Activated CD4-positive, alpha-beta T cell treated with anti-CD3 and anti-CD28 coated beads for 48 hours (primary cell): ENCODE results near the gene C6orf120.

Experiments used
- DNase-seq: peaks from one replicate; pipeline ENCODE4 v3.0.0-alpha.2; 2020

The C6orf120 gene

DNA sequence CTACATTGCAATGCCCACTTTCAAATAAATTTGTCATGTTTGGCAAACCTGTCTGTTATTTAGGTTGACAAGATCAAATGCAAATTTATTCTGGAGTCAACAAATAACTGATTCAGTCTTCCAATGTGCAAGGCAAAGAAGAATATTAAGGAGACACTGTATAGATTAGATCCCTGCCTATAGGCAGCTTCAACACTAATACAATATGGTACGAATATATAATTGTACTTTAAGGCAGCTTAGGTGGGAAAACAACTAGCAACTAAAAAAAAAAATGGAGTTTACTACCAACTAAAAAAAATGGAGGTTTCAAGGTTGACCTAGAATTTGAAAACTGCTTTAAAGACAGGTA, 24.1 kb downstream of the C6orf120 start:
- no peak for DNase-seq

DNA sequence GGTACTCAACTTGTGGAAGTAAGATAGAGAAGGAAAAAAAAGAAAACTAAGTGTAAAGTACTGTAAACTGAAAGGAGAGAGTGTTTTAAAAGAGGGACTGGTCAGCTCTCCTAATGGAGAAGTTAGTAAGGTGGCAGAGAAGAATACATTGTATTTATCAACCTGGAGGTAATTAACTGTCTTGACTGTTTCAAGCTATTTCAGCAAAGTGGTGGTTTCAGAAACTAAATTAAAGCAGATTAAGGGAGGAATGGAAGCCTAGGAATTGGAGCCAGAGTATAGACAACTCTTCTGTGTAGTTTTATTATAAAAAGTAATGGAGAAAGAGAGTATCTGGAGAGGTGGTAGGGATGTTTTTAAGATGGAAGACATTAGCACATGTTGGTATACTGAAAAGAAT, 25.0 kb downstream of the C6orf120 start:
- no peak for DNase-seq

DNA sequence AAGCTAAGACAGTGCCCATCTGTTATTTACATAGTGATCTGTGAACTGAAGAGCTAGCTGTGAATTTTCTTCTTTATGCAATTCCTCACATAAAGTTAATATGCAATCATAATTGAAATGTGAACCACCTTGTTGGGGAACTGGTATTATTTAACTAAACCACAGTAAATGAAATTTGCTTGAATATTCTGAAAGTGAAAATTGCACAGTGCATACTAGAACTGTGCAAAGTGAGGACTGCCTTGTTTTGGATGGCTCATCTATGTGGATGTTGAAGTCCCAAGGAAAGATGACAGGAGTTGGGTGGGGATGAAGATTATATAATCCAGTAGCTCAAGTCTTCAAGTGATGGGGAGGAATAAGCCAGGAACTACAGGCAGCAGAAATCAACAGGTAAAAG, 28.0 kb downstream of the C6orf120 start:
- DNase-seq = no peak

DNA sequence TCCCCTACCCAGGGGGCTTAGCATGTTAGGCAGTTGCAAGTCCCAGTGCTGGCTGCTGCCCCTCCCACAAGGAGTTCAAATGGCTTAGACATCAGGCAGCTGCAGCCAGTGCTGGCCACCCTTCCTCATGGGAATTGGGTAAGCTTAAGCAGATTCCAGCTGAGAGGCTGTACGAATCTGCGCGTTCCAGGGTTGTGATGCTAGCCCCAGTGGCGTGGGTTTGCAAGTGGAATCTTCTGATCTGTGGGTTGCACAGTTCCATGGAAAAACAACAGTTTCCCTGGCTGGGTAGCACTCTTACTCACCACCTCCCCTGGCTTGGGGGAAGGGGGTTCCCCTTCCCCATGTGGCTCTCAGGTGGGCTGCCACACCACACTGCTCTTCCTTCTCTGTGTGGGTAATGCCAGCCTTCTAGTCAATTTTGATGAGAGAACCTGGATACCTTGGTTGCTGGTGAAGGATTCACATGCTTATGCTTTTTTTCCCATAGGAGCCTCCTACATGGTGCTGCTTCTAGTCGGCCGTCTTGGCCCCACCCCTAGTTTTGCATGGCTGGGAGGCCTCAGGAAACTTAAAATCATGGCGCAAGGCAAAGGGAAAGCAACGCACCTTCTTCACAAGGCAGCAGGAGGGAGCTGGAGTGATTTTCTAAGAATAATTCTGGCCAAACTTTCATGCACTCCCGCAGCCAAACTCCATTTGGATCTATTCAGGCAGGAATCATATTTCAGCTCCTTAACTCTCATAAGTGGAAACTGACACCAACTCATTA, 36.5 kb downstream of the C6orf120 start:
- DNase-seq = peak; percentile 16

DNA sequence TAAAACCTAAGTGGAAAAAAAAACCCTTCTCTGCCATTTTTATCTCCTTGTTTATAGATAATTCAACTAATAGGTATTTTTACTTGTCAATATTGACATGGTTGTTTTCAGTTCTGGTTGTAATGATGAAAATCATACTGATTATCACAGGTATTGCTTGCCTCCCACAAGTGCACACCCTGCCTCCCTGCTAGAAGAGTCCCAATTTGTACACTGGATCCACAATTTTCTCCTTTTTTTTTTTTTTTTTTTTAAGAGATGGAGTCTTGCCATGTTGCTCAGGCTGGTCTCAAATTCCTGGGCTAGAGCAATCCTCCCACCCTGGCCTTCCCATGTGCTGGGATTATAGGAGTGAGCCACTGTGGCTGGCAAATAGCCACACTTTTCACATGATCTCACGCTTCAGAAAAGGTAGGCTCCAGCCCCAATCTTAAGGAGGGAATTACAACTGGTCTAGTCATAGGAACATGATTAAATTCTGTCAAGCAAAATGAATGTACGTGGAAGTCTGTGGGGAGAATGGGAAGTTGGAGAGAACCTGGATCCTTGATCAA, 37.1 kb downstream of the C6orf120 start:
- no peak for DNase-seq

DNA sequence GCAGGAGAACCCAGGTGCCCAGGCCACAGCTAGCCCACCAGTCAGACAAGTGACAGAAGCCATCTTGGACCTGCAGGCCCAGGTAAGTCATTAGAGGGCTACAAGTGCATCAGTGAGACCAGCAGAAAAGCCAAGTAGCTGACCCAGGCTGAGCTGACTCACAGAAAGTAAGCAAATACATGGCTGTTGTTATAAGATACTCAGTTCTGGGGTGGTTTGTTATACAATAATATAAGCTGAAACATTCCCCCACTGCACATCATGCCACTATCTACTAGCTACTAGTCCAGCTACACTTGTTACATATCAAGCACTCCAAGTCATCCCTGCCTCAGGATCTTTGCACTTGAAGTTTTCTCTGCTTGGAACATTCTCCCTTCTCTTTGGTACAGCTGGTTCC, 39.4 kb downstream of the C6orf120 start:
- DNase-seq = no peak

DNA sequence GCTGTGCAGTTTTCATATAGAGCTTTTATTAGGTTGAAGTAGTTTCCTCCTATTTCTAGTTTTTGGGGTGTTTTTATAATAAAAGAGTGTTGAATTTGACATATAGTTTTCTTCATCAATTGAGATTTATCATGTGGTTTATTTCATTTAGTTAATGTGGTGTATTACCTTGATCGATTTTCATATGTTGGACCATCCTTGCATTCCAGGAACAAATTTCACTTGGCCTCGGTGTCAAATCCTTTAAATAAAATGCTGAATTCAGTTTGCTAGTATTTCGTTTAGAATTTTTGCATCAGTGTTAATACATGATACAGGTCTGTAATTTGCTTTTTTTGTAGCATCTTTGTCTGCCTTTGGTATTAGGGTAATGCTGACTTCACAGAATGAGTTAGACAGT, 43.5 kb downstream of the C6orf120 start:
- no peak for DNase-seq

DNA sequence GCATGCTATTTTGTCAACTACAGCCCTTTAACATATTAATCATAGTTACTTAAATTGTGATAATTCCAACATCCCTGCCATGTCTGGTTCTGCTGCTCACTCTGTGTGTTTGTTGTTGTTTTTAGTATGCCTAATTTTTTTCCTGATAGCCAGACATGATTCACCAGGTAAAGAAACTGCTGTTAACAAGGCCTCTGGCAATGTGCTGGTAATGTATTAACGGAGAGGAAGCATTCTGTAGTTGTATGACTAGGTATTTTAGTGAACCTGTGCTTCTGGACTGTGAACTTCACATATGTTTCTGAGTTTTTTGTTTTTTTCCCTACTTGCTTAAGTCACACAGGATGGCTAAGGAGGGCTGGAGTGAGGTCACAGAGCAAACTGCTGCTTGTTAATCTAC, 44.6 kb downstream of the C6orf120 start:
- no peak for DNase-seq

DNA sequence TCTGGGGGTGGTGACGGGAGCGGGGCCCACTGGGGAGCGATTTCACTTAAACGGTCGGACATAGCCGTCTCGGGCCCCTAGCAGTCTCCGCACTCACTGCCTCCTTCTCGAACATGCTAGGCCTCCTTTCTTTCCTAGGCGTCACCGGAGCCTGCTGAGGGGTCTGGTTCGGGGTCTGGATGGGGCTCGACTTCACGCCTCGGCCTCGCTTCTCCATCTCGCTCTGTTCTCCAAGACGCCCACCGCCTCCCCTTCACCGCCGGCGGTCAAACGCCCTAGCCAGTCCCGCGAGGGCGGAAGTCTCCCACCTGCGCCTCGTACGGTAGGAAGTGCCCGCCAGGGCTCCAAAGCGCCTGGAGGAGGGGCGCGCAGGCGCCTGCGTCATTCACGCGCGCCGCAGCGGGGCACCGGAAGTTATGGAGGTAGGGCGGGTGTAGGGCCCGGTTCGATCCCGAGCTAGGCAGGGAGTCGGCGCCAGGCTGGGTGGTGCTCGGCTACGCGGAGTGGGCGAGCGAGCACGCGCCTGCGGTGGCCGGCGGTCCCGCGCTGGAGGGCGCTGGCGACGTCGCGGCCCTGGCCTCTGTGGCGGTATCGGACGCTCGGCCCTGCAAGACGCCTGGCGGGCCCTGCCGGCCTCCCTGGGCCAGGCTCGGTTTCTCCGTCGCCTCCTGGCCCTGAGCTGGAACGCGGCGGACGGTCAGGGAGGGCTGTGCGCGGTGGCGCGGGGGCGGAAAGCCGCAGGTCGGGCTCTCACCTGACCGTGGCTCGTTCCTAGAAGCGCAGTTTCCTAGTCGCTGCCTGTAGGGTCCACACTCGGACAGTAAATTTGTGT, 49.5 kb downstream of the C6orf120 start, which contains the start of the genes DYNLT2 and ERMARD:
Gene DYNLT2, minus strand, starts transcription at position 331 of the 832 bp plus-strand sequence. Its CDS starts 114 bp downstream, at position 217.
Gene ERMARD, plus strand, starts transcription at position 381 of the 832 bp plus-strand sequence. Its CDS starts 36 bp downstream, at position 417.
- DNase-seq = peak; percentile 96

DNA sequence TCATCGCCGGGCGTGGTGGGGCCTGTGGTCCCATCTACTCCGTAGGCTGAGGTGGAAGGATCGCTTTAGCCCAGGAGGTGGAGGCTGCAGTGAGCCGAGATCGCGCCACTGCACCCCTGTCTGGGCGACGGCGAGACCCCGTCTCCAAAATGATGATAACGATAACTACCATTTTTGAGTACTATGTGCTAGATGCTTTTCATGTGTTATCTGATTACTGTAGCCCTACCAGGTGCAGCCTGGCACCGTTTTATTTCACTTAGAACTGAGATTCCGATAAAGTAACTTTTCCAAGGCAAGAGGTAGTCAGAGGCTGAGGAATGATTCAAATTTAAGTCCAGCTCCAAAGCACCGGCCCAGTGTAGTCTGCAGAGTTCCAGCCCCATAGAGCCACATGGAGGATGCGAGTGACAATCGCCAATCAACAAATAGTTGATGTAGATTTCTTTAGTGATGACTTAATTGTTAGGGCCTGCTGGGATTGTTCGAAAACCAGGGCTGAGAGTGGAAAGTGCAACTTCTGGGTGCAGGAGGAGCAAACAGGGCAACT, 50.2 kb downstream of the C6orf120 start:
- peak; percentile 29 for DNase-seq
